Right lobe of liver (tissue), 6 donors: ENCODE data around the gene EMD. TPM values are rescaled to one million over a fixed set of nuclear protein-coding genes. Genes with fewer than 3 reads are reported as not detected.

ENCODE experiments used
- ATAC-seq, 4 donors: fragments of 200-7000 bp; cut with Tn5 transposase; one replicate each; pipeline ENCODE4 v1.9.1; 2020; ENCODE audit warnings: mild to moderate bottlenecking in 4 of 4, moderate library complexity in 4 of 4
- DNase-seq, 3 donors: peaks; one replicate each; pipeline ENCODE4 v3.0.0-alpha.2; 2020
- H3K27ac ChIP-seq, 3 donors: fragments of 200-600 bp; one replicate each; pipeline ENCODE4 v1.8.0; 2022
- H3K27me3 ChIP-seq, 2 donors: fragments of 200-600 bp; one replicate each; pipeline ENCODE4 v1.8.0; 2022
- H3K36me3 ChIP-seq, 4 donors: fragments of 200-600 bp; sonication (generic) in 1 of 4; one replicate each; pipeline versions ENCODE4 v1.5.1 to v1.8.0; 2017 to 2022; ENCODE audit warnings: control low read depth in 1 of 4
- H3K4me1 ChIP-seq, 4 donors: fragments of 200-600 bp; sonication (generic) in 1 of 4; one replicate each; pipeline versions ENCODE4 v1.5.1 to v1.8.0; 2017 to 2022; ENCODE audit warnings: control low read depth in 1 of 4
- H3K4me3 ChIP-seq, 3 donors: fragments of 200-600 bp; one replicate each; pipeline ENCODE4 v1.8.0; 2022
- H3K9me3 ChIP-seq, 4 donors: fragments of 200-600 bp; sonication (generic) in 1 of 4; one replicate each; pipeline versions ENCODE4 v1.5.1 to v1.8.0; 2017 to 2022; ENCODE audit warnings: control low read depth in 1 of 4
- CTCF ChIP-seq, 4 donors: fragments of 200-600 bp in 3 of 4; fragments of 450-650 bp in 1 of 4; IDR thresholded peaks; one replicate each; pipeline versions ENCODE4 v1.5.1 to v1.8.0; 2016 to 2022; ENCODE audit warnings: antibody characterized with exemption in 4 of 4, mild to moderate bottlenecking in 2 of 4
- POLR2A ChIP-seq: fragments of 450-650 bp; IDR thresholded peaks from one replicate; pipeline ENCODE4 v1.6.1; 2017; ENCODE audit warnings: antibody characterized with exemption, mild to moderate bottlenecking
- WGBS: methylation state at CpG from one replicate; pipeline ENCODE4 v1.1.6; 2018; ENCODE audit warnings: low coverage, low lambda C conversion rate; ENCODE audit not compliant: insufficient coverage; ENCODE audit errors: missing lambda C conversion rate; 5-methylcytosine and 5-hydroxymethylcytosine counted together
- intact Hi-C, 2 donors: fragments of 100-400 bp; cut with DNase I; formaldehyde crosslinking; loops; one replicate each; pipeline versions ENCODE4 v1.11.2 to v1.14.1; 2022
- total RNA-seq, 6 experiments: library from RNA; depleted of rRNA in 2 of 6; stranded (reverse); fragments of >200 nt in 2 of 6; fragmentation: NEBNext Ultra II Directional in 3 of 6; extraction: Animal tissue kit (Norgen Biotek cat#: 25700) in 3 of 6; gene quantifications; one replicate each; pipeline versions ENCODE4 v1.1.0 to v1.2.4, GENCODE V29; 2016 to 2023
- donor health status: DM: no; HTN: yes; CAD: no.
- donor health status: DM: no; HTN: no; CAD: no.
- donor health status: DM: no; HTN: no; CAD: no.
- donor health status: DM: no; HTN: yes; CAD: no.
- donor health status: DM: no; HTN: yes; CAD: no.

The EMD gene
- total RNA-seq, 6 experiments from 2014 or later: 19.8 to 28.8 (median 24.2) TPM

- TF ChIP-seq POLR2A: no peak
- no peak for TF ChIP-seq CTCF (IDR thresholded peaks at IDR 0.05)
- DNase-seq: no peak
- 0% methylated on average over 1 of the region's 63 CpGs for WGBS
- H3K27ac ChIP-seq: peak overlapping the region; percentile 14 to 73 (median 55)
- H3K9me3 ChIP-seq: no peaks in the 10 kb centered on the region
- peaks cover 0 to 1% (median 0%) of the 10 kb centered on the region in 4 donors for H3K4me1 ChIP-seq
- H3K27me3 ChIP-seq: no peaks in the 10 kb centered on the region
- intact Hi-C loops: no loop called here
- ATAC-seq: no peak
- H3K4me3 ChIP-seq: peak overlapping the region; percentile 45 to 49 (median 46)
- H3K36me3 ChIP-seq: no peaks in the 10 kb centered on the region
These were observed 8.6 kb upstream of the EMD start for GRCh38 chrX:154370300-154371016.

GRCh38 chrX:154371017-154371788 is 7.9 kb upstream of the EMD start:
- ATAC-seq (peak; percentile 74 to 87 (median 82)), DNase-seq (peak; percentile 92 to 93 (median 92))
- Histone ChIP-seq H3K4me3 (peak overlapping the region; percentile 45 to 49 (median 46)), H3K27ac (peak overlapping the region; percentile 31 to 73 (median 55)), H3K9me3 (no peaks in the 10 kb centered on the region), H3K36me3 (no peaks in the 10 kb centered on the region), H3K4me1 (peaks cover 0 to 1% (median 0%) of the 10 kb centered on the region in 4 donors), H3K27me3 (no peaks in the 10 kb centered on the region)
- intact Hi-C loops: no loop called here
- TF ChIP-seq POLR2A (peak; percentile 93), CTCF (IDR thresholded peaks at IDR 0.05) (no peak)
- WGBS: 25% methylated on average over 9 of the region's 77 CpGs

- WGBS: 46% methylated on average over 10 of the region's 43 CpGs
These were observed 7.2 kb upstream of the EMD start for GRCh38 chrX:154371789-154372300.

GRCh38 chrX:154372612-154373022 is 6.5 kb upstream of the EMD start:
- H3K4me3 ChIP-seq: no peak overlapping the region

More at GRCh38 chrX:154371789-154372300, 7.2 kb upstream of the EMD start:
- ATAC-seq (no peak), DNase-seq (no peak)
- Histone ChIP-seq H3K27me3 (no peaks in the 10 kb centered on the region), H3K27ac (peak overlapping the region; percentile 13 to 40 (median 31)), H3K4me1 (peaks cover 0 to 1% (median 0%) of the 10 kb centered on the region in 4 donors), H3K36me3 (no peaks in the 10 kb centered on the region), H3K4me3 (peak overlapping the region; percentile 35 to 49 (median 41)), H3K9me3 (no peaks in the 10 kb centered on the region)
- intact Hi-C loops: no loop called here
- no peak for TF ChIP-seq POLR2A
- TF ChIP-seq CTCF (IDR thresholded peaks at IDR 0.05): no peak

More at GRCh38 chrX:154372612-154373022, 6.5 kb upstream of the EMD start:
- Histone ChIP-seq H3K27ac (peak overlapping the region in 1 of 3 donors; percentile 10), H3K4me1 (peaks cover 0 to 1% (median 0%) of the 10 kb centered on the region in 4 donors), H3K9me3 (no peaks in the 10 kb centered on the region), H3K36me3 (no peaks in the 10 kb centered on the region), H3K27me3 (no peaks in the 10 kb centered on the region)
- DNase-seq: no peak
- TF ChIP-seq POLR2A (no peak), CTCF (IDR thresholded peaks at IDR 0.05) (no peak)
- 24% methylated on average over 3 of the region's 5 CpGs for WGBS
- intact Hi-C loops: no loop called here
- no peak for ATAC-seq
